Prostate gland (tissue), 2 donors: ENCODE data around the gene NSMCE1. TPM values are rescaled to one million over a fixed set of nuclear protein-coding genes. Genes with fewer than 3 reads are reported as not detected.

Experiments used
- DNase-seq: peaks from one replicate; pipeline ENCODE4 v3.0.0-alpha.2; 2019; ENCODE audit warnings: low spot score
- H3K27ac ChIP-seq, 2 donors: fragments of 200-600 bp; sonication (generic); 2 replicates each; pipeline ENCODE4 v1.5.1; 2017 to 2019
- H3K27me3 ChIP-seq: fragments of 200-600 bp; sonication (generic); replicated peaks from 2 replicates; pipeline ENCODE4 v1.5.1; 2019; ENCODE audit not compliant: insufficient read depth
- H3K36me3 ChIP-seq, 2 donors: fragments of 200-600 bp; sonication (generic); 1 replicate in 1 of 2; 2 replicates in 1 of 2; pipeline versions ENCODE4 v1.5.1 to v1.8.1; 2017 to 2019
- H3K4me1 ChIP-seq: fragments of 200-600 bp; sonication (generic); replicated peaks from 2 replicates; pipeline ENCODE4 v1.5.1; 2019
- H3K4me3 ChIP-seq, 2 donors: fragments of 200-600 bp; sonication (generic); 2 replicates each; pipeline ENCODE4 v1.5.1; 2017 to 2019
- H3K9me3 ChIP-seq: fragments of 200-600 bp; sonication (generic); 2 replicates; pipeline ENCODE4 v1.5.1; 2017
- POLR2A ChIP-seq: fragments of 450-650 bp; IDR thresholded peaks from one replicate; pipeline ENCODE4 v1.6.1; 2016; ENCODE audit warnings: antibody characterized with exemption, mild to moderate bottlenecking
- POLR2AphosphoS5 ChIP-seq: sonication (generic); formaldehyde crosslinking; IDR thresholded peaks from one replicate; pipeline ENCODE4 v1.6.1; 2017; ENCODE audit warnings: antibody characterized with exemption
- WGBS: methylation state at CpG from one replicate; pipeline ENCODE4 v1.1.5; 2018; 5-methylcytosine and 5-hydroxymethylcytosine counted together
- intact Hi-C: fragments of 100-400 bp; cut with DNase I; formaldehyde crosslinking; loops from one replicate; pipeline ENCODE4 v1.14.2; 2022
- total RNA-seq, 2 donors: library from RNA; depleted of rRNA; stranded (reverse); fragments of >200 nt; gene quantifications; one replicate each; pipeline ENCODE4 v1.1.0, GENCODE V29; 2016
- TF ChIP-seq, protein P1 (sequence below), 4 experiments: fragments of 200-600 bp in 2 of 4; fragments of 450-650 bp in 2 of 4; sonication (generic) in 2 of 4; IDR thresholded peaks; 1 replicate in 3 of 4; 2 replicates in 1 of 4; pipeline ENCODE4 v1.5.1; 2016 to 2019; ENCODE audit warnings: antibody characterized with exemption in 4 of 4, mild to moderate bottlenecking in 2 of 4, moderate library complexity in 2 of 4

Gene NSMCE1
- total RNA-seq, 2 donors from 2014 or later, result 55.4 to 71.7 TPM

- Histone ChIP-seq H3K27ac (no peak overlapping the region), H3K36me3 (no peaks in the 10 kb centered on the region), H3K9me3 (no peaks in the 10 kb centered on the region), H3K4me1 (no peaks in the 10 kb centered on the region), H3K27me3 (no peaks in the 10 kb centered on the region), H3K4me3 (no peak overlapping the region)
- intact Hi-C loops, result loop anchor here (5.0 kb wide), 1 partner anchor 280 kb away; no protein-coding TSS in a partner anchor
- TF ChIP-seq POLR2AphosphoS5 (no peak), POLR2A (no peak)
- TF ChIP-seq, protein P1, sequence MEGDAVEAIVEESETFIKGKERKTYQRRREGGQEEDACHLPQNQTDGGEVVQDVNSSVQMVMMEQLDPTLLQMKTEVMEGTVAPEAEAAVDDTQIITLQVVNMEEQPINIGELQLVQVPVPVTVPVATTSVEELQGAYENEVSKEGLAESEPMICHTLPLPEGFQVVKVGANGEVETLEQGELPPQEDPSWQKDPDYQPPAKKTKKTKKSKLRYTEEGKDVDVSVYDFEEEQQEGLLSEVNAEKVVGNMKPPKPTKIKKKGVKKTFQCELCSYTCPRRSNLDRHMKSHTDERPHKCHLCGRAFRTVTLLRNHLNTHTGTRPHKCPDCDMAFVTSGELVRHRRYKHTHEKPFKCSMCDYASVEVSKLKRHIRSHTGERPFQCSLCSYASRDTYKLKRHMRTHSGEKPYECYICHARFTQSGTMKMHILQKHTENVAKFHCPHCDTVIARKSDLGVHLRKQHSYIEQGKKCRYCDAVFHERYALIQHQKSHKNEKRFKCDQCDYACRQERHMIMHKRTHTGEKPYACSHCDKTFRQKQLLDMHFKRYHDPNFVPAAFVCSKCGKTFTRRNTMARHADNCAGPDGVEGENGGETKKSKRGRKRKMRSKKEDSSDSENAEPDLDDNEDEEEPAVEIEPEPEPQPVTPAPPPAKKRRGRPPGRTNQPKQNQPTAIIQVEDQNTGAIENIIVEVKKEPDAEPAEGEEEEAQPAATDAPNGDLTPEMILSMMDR (IDR thresholded peaks at IDR 0.05), result no peak
- no peak for DNase-seq
- whole genome bisulfite sequencing, result 82% methylated on average over 13 of the region's 13 CpGs
These were observed 91.4 kb downstream of the NSMCE1 start for GRCh38 chr16:27177031-27177774.

GRCh38 chr16:27175888-27176287 is 92.7 kb downstream of the NSMCE1 start:
- 97% methylated on average over 8 of the region's 8 CpGs for WGBS
- intact Hi-C loops, result loop anchor here (5.0 kb wide), 1 partner anchor 281 kb away; no protein-coding TSS in a partner anchor

More at GRCh38 chr16:27175888-27176287, 92.7 kb downstream of the NSMCE1 start:
- no peak for TF ChIP-seq POLR2A
- Histone ChIP-seq H3K9me3 (no peaks in the 10 kb centered on the region), H3K4me1 (no peaks in the 10 kb centered on the region), H3K27ac (no peak overlapping the region), H3K4me3 (no peak overlapping the region), H3K27me3 (no peaks in the 10 kb centered on the region), H3K36me3 (no peaks in the 10 kb centered on the region)
- DNase-seq, result no peak

Other genes starting within 250 kb of the NSMCE1 start
- gene C16orf82, start 201.8 kb downstream of the NSMCE1 start, total RNA-seq, result 10 to 100 TPM in 1 of 2 donors, not detected in 1; 15.6 TPM
- gene KDM8, start 65.2 kb downstream of the NSMCE1 start, total RNA-seq, result 10 to 100 TPM in 1 of 2 donors, 1 to 10 TPM in 1; 5.6 to 15.3 TPM
- gene IL4R, start 45.2 kb upstream of the NSMCE1 start, total RNA-seq, result 10 to 100 TPM; 30.7 to 89.2 TPM
- under 1 TPM; 0.32 to 0.57 TPM for gene IL21R, start 133.4 kb upstream of the NSMCE1 start, total RNA-seq